HL-60 (cell line): ENCODE measurements around the gene ARID1B.
"Not testable (repeated sequence)": the region's sequence is repeated elsewhere in the genome, so short reads cannot be mapped to it uniquely, and the experiment has no call there.

Experiments used
- DNase-seq, 2 experiments: peaks; one replicate each; pipeline ENCODE4 v3.0.0-alpha.2; 2010 to 2020; ENCODE audit warnings: low read depth in 1 of 2, low spot score in 1 of 2
- H3K27ac ChIP-seq: fragments of 250-450 bp; sonication (Bioruptor Pico); replicated peaks from 2 replicates; pipeline ENCODE4 v1.5.1; 2020; ENCODE audit warnings: mild to moderate bottlenecking, moderate library complexity
- H3K27me3 ChIP-seq: fragments of 250-450 bp; sonication (Bioruptor Pico); 2 replicates; pipeline ENCODE4 v1.5.1; 2021; ENCODE audit warnings: mild to moderate bottlenecking, moderate library complexity; ENCODE audit not compliant: insufficient read depth, poor library complexity, severe bottlenecking
- H3K4me3 ChIP-seq: replicated peaks from 2 replicates; pipeline ENCODE4 v1.5.1; 2011; ENCODE audit warnings: mild to moderate bottlenecking, control low read depth, low read length; ENCODE audit not compliant: insufficient read depth
- GABPA ChIP-seq: IDR thresholded peaks from 2 replicates; pipeline ENCODE4 v1.6.1; 2012; ENCODE audit warnings: low read depth
- POLR2AphosphoS5 ChIP-seq: IDR thresholded peaks from 2 replicates; pipeline ENCODE4 v1.6.1; 2012; ENCODE audit warnings: low read depth
- SPI1 ChIP-seq: IDR thresholded peaks from 2 replicates; pipeline ENCODE4 v1.6.1; 2012; ENCODE audit warnings: low read depth, mild to moderate bottlenecking, borderline replicate concordance
- TF ChIP-seq, protein P1 (sequence below): IDR thresholded peaks from 2 replicates; pipeline ENCODE4 v1.6.1; 2012; ENCODE audit warnings: low read depth; ENCODE audit not compliant: insufficient replicate concordance
- TF ChIP-seq, protein P2 (sequence below): IDR thresholded peaks from one replicate; pipeline ENCODE4 v1.5.1; 2011; ENCODE audit warnings: low read length, control low read depth, inconsistent platforms; ENCODE audit not compliant: insufficient read depth

Gene ARID1B

DNA sequence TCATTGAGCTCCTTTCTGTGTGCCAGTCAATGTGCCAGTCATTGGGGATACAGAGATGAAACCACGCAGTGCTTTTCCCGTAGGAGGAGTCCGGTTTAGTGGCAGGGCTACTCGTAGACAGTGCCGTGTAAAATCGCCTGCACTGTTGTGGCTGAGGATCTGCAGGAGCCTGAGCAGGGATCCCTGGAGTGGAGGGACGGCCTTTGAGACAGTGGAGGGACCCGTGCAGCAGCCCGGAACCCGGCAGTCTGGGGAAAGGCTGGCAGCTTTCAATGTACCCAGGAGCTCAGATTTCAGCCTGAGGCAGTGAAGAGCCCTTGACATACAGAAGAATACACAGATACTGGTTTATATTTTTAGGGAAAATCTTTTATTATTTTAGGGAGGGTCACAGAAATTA lies 203.3 kb downstream of the ARID1B start:
- no peaks in the 10 kb centered on the region for H3K27me3 ChIP-seq
- no peak for DNase-seq
- H3K27ac ChIP-seq, result no peak overlapping the region
- TF ChIP-seq, protein P1, sequence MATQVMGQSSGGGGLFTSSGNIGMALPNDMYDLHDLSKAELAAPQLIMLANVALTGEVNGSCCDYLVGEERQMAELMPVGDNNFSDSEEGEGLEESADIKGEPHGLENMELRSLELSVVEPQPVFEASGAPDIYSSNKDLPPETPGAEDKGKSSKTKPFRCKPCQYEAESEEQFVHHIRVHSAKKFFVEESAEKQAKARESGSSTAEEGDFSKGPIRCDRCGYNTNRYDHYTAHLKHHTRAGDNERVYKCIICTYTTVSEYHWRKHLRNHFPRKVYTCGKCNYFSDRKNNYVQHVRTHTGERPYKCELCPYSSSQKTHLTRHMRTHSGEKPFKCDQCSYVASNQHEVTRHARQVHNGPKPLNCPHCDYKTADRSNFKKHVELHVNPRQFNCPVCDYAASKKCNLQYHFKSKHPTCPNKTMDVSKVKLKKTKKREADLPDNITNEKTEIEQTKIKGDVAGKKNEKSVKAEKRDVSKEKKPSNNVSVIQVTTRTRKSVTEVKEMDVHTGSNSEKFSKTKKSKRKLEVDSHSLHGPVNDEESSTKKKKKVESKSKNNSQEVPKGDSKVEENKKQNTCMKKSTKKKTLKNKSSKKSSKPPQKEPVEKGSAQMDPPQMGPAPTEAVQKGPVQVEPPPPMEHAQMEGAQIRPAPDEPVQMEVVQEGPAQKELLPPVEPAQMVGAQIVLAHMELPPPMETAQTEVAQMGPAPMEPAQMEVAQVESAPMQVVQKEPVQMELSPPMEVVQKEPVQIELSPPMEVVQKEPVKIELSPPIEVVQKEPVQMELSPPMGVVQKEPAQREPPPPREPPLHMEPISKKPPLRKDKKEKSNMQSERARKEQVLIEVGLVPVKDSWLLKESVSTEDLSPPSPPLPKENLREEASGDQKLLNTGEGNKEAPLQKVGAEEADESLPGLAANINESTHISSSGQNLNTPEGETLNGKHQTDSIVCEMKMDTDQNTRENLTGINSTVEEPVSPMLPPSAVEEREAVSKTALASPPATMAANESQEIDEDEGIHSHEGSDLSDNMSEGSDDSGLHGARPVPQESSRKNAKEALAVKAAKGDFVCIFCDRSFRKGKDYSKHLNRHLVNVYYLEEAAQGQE, result no peak
- TF ChIP-seq, protein P2, sequence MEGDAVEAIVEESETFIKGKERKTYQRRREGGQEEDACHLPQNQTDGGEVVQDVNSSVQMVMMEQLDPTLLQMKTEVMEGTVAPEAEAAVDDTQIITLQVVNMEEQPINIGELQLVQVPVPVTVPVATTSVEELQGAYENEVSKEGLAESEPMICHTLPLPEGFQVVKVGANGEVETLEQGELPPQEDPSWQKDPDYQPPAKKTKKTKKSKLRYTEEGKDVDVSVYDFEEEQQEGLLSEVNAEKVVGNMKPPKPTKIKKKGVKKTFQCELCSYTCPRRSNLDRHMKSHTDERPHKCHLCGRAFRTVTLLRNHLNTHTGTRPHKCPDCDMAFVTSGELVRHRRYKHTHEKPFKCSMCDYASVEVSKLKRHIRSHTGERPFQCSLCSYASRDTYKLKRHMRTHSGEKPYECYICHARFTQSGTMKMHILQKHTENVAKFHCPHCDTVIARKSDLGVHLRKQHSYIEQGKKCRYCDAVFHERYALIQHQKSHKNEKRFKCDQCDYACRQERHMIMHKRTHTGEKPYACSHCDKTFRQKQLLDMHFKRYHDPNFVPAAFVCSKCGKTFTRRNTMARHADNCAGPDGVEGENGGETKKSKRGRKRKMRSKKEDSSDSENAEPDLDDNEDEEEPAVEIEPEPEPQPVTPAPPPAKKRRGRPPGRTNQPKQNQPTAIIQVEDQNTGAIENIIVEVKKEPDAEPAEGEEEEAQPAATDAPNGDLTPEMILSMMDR, result no peak
- no peak for TF ChIP-seq POLR2AphosphoS5
- no peak for TF ChIP-seq SPI1
- TF ChIP-seq GABPA, result no peak
- no peak overlapping the region for H3K4me3 ChIP-seq

DNA sequence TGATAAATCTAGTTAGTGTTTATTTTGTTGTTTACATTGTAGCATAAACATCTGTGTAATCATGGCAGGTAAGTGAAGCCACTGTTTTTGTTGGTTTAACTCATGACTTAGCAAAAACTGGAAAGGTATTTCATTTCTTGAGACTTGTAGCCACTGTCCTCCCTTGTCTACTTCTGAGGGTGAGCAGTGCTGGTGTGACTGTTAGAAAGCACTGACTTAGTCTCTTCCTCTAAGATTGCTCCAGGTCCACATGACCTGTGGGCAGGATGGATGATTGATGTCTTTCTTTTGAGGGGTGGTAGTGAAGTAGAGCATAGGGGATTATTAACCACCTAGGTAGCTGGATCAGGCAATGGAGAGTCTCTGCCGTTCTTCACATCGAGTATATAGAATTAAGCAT lies 203.8 kb downstream of the ARID1B start:
- TF ChIP-seq, protein P2, result no peak
- no peak for TF ChIP-seq SPI1
- no peak for DNase-seq
- H3K27ac ChIP-seq, result no peak overlapping the region

DNA sequence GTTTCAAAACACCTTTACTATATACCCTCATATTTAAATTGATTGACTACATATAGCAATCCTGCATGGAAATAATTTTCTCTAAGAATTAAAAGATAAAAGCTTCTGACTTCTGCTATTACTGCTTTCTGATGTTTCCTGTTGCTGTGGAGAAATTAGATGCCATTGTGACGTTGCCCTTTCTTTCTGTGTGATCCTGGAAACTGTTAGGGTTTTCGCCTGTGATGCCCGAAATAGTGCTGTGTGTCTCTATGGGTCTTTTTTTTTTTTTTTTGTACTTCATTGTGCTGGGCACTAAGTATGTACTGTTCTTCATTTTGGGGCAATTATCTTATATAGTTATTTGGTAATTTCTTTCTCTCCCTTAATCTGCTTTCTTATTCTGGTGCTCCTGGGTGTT lies 205.0 kb downstream of the ARID1B start:
- no peak overlapping the region for H3K4me3 ChIP-seq
- DNase-seq, result no peak
- no peak overlapping the region for H3K27ac ChIP-seq
- TF ChIP-seq SPI1, result no peak
- TF ChIP-seq, protein P1, result no peak
- no peak for TF ChIP-seq POLR2AphosphoS5
- TF ChIP-seq, protein P2, result no peak
- no peak for TF ChIP-seq GABPA
- no peaks in the 10 kb centered on the region for H3K27me3 ChIP-seq

More for the DNA sequence above, 203.8 kb downstream of the ARID1B start:
- Histone ChIP-seq H3K27me3 (no peaks in the 10 kb centered on the region), H3K4me3 (no peak overlapping the region)

DNA sequence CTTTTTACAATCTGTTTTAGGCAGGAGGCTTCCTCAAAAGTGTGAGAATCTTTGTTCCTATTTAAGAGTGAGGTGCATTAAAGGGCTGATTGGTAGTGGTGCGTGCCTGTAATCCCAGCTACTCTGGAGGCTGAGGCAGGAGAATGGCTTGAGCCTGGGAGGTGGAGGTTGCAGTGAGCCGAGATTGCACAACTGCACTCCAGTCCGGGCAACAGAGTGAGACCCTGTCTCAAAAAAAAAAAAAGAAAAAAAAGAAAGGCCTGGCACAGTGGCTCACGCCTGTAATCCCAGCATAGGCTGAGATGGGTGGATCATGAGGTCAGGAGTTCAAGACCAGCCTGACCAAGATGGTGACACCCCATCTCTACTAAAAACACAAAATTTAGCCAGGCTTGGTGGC lies 205.7 kb downstream of the ARID1B start:
- H3K27ac ChIP-seq, DNase-seq, H3K4me3 ChIP-seq: not testable (repeated sequence)

More for the DNA sequence above, 205.7 kb downstream of the ARID1B start:
- not testable (repeated sequence) for H3K27me3 ChIP-seq
